Ovary (tissue), 3 donors: Measurements from ENCODE around the gene GPR171.

Source experiments
- EP300 ChIP-seq: sonication (generic); formaldehyde crosslinking; IDR thresholded peaks from one replicate; pipeline ENCODE4 v1.6.1; 2017; ENCODE audit warnings: antibody characterized with exemption
- TF ChIP-seq, protein P1 (sequence below), 3 donors: fragments of 450-650 bp in 2 of 3; fragments of 200-600 bp in 1 of 3; IDR thresholded peaks; one replicate each; pipeline versions ENCODE4 v1.5.1 to v1.8.0; 2016 to 2022; ENCODE audit warnings: antibody characterized with exemption in 3 of 3, mild to moderate bottlenecking in 1 of 3
- donor health status: DM: no; HTN: no; CAD: no.

GRCh38 chr3:151174351-151174750, 28.7 kb downstream of the GPR171 start:
- TF ChIP-seq, protein P1, sequence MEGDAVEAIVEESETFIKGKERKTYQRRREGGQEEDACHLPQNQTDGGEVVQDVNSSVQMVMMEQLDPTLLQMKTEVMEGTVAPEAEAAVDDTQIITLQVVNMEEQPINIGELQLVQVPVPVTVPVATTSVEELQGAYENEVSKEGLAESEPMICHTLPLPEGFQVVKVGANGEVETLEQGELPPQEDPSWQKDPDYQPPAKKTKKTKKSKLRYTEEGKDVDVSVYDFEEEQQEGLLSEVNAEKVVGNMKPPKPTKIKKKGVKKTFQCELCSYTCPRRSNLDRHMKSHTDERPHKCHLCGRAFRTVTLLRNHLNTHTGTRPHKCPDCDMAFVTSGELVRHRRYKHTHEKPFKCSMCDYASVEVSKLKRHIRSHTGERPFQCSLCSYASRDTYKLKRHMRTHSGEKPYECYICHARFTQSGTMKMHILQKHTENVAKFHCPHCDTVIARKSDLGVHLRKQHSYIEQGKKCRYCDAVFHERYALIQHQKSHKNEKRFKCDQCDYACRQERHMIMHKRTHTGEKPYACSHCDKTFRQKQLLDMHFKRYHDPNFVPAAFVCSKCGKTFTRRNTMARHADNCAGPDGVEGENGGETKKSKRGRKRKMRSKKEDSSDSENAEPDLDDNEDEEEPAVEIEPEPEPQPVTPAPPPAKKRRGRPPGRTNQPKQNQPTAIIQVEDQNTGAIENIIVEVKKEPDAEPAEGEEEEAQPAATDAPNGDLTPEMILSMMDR (IDR thresholded peaks at IDR 0.05), result no peak
- TF ChIP-seq EP300, result no peak
